Measurements from ENCODE around the gene TRIO. TPM values are rescaled to one million over a fixed set of nuclear protein-coding genes. Genes with fewer than 3 reads are reported as not detected.

TRIO gene
- total RNA-seq, 1 donor from 2014 or later, result 200 TPM

DNA sequence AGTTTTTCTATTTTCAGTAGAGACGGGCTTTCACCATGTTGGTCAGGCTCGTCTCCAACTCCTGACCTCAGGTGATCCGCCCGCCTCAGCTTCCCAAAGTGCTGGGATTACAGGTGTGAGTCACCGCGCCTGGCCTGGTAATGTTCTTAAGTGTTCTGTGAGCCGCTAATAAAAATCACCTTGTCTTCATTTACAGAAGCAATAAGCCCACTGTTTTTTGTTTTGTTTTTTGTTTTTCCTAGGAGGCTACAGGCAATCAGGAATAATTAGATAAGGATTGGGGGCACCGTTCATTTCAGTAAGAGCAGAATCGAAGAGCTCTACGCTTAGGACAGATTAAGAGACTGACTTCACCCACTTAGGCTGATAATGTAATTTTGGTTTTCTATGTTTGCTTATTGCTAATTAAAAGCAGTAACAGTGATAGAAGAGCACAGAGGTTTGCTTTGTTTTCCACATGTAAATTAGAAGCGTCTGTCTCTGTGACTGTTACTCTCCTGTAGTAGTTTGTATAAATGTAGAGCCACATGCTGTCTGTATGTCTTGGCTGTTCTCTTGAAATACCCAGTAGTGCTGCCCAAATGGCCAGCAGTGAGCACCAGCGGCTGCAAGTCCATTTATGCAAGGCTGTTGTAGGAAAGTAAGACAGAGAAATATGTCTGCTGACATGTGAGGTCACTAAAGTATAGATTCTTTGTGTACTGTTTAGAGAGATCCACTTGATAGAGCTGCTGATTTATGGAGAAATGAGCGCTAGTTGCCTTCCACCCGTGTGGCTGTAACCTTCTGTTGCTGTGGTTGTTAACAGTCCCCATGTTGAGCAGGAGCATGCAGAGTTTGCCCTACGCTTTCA, 30.5 kb downstream of the TRIO start:
- no peaks in the 10 kb centered on the region for H3K27me3 Mint-ChIP-seq (ENCODE audit: low read depth)
- TF ChIP-seq, protein P1, sequence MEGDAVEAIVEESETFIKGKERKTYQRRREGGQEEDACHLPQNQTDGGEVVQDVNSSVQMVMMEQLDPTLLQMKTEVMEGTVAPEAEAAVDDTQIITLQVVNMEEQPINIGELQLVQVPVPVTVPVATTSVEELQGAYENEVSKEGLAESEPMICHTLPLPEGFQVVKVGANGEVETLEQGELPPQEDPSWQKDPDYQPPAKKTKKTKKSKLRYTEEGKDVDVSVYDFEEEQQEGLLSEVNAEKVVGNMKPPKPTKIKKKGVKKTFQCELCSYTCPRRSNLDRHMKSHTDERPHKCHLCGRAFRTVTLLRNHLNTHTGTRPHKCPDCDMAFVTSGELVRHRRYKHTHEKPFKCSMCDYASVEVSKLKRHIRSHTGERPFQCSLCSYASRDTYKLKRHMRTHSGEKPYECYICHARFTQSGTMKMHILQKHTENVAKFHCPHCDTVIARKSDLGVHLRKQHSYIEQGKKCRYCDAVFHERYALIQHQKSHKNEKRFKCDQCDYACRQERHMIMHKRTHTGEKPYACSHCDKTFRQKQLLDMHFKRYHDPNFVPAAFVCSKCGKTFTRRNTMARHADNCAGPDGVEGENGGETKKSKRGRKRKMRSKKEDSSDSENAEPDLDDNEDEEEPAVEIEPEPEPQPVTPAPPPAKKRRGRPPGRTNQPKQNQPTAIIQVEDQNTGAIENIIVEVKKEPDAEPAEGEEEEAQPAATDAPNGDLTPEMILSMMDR (IDR thresholded peaks at IDR 0.05), result no peak
- H3K36me3 Mint-ChIP-seq (ENCODE audit: low read depth), result no peaks in the 10 kb centered on the region
- peak overlapping the region; percentile 29 for H3K4me3 Mint-ChIP-seq (ENCODE audit: unreplicated experiment)
- DNase-seq (ENCODE audit: low spot score), result no peak
- H3K9me3 Mint-ChIP-seq (ENCODE audit: low read depth), result no peaks in the 10 kb centered on the region
- H3K4me1 Mint-ChIP-seq (ENCODE audit: low read depth), result peaks cover 81% of the 10 kb centered on the region
- peak overlapping the region; percentile 92 for H3K27ac Mint-ChIP-seq (ENCODE audit: unreplicated experiment)

GRCh38 chr5:14174230-14174636, 31.1 kb downstream of the TRIO start:
- H3K36me3 Mint-ChIP-seq (ENCODE audit: low read depth), result no peaks in the 10 kb centered on the region
- no peak for DNase-seq (ENCODE audit: low spot score)
- no peaks in the 10 kb centered on the region for H3K9me3 Mint-ChIP-seq (ENCODE audit: low read depth)
- no peaks in the 10 kb centered on the region for H3K27me3 Mint-ChIP-seq (ENCODE audit: low read depth)
- H3K4me3 Mint-ChIP-seq (ENCODE audit: unreplicated experiment), result peak overlapping the region; percentile 29
- TF ChIP-seq, protein P1 (IDR thresholded peaks at IDR 0.05), result no peak
- peaks cover 80% of the 10 kb centered on the region for H3K4me1 Mint-ChIP-seq (ENCODE audit: low read depth)
- H3K27ac Mint-ChIP-seq (ENCODE audit: unreplicated experiment), result peak overlapping the region; percentile 92

DNA sequence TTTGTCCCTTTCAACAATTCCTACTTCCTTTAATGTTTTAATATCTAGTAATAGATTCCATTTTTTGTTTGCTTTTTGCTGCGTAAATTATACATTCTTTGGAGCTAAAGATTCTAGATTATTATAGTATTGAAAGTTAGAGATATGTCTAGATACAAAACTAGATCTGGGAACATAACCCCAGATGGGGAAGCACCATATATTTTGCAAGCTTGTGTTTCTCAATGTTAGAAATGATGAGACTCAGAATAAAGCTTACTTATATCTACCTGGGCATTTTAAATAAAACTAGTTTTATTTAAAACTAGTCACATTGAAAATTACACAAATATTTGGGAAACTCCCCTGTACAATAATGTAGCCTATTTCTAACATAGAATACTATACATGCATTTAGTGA, 32.2 kb downstream of the TRIO start:
- DNase-seq (ENCODE audit: low spot score), result no peak
- TF ChIP-seq, protein P1 (IDR thresholded peaks at IDR 0.05), result no peak
- no peaks in the 10 kb centered on the region for H3K27me3 Mint-ChIP-seq (ENCODE audit: low read depth)
- no peaks in the 10 kb centered on the region for H3K36me3 Mint-ChIP-seq (ENCODE audit: low read depth)
- no peak overlapping the region for H3K4me3 Mint-ChIP-seq (ENCODE audit: unreplicated experiment)
- H3K4me1 Mint-ChIP-seq (ENCODE audit: low read depth), result peaks cover 85% of the 10 kb centered on the region
- peak overlapping the region; percentile 22 for H3K27ac Mint-ChIP-seq (ENCODE audit: unreplicated experiment)
- no peaks in the 10 kb centered on the region for H3K9me3 Mint-ChIP-seq (ENCODE audit: low read depth)

DNA sequence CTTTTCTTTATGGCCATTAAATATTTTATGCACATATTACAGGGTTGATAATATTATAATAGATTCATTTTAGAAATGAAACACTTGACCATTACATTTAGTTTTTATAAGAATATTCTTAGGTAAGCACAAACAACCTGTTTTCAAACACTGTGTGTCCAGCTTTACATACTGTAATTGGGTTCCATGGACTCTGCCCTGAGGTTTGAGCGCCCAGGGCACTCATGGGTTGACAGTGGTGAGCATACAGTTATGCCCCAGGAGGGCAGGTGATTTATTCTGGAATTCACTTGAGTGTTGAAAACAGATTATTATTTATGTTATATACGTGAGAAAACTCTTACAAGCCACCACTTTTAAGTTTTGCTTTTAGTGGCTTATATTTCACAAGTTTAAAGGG, 33.7 kb downstream of the TRIO start:
- H3K9me3 Mint-ChIP-seq (ENCODE audit: low read depth), result no peaks in the 10 kb centered on the region
- H3K4me3 Mint-ChIP-seq (ENCODE audit: unreplicated experiment), result no peak overlapping the region
- no peaks in the 10 kb centered on the region for H3K27me3 Mint-ChIP-seq (ENCODE audit: low read depth)
- peaks cover 87% of the 10 kb centered on the region for H3K4me1 Mint-ChIP-seq (ENCODE audit: low read depth)
- no peak overlapping the region for H3K27ac Mint-ChIP-seq (ENCODE audit: unreplicated experiment)
- H3K36me3 Mint-ChIP-seq (ENCODE audit: low read depth), result no peaks in the 10 kb centered on the region
- no peak for DNase-seq (ENCODE audit: low spot score)
- TF ChIP-seq, protein P1 (IDR thresholded peaks at IDR 0.05), result no peak

DNA sequence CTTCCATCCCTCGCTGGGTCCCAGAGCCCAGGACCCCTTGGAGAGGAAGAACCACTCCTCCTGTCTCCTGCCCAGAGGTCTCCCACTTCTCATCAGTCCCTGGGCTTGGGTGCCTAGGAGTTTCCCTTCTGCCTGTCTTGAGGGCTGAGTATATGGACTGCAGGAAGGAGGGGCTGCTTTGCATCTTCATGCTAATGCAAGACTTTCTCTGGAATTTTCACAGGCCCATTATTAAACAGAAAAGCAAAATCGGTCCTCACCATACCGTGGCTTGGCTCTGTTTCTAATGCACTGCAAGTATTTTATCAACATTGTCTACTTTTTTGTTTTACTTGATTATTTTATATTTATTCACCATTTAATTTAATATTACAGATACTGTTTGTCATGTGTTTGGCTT, 34.5 kb downstream of the TRIO start:
- H3K27me3 Mint-ChIP-seq (ENCODE audit: low read depth), result no peaks in the 10 kb centered on the region
- no peak for DNase-seq (ENCODE audit: low spot score)
- no peaks in the 10 kb centered on the region for H3K9me3 Mint-ChIP-seq (ENCODE audit: low read depth)
- H3K4me1 Mint-ChIP-seq (ENCODE audit: low read depth), result peaks cover 87% of the 10 kb centered on the region
- TF ChIP-seq, protein P1 (IDR thresholded peaks at IDR 0.05), result no peak
- no peaks in the 10 kb centered on the region for H3K36me3 Mint-ChIP-seq (ENCODE audit: low read depth)
- peak overlapping the region; percentile 89 for H3K27ac Mint-ChIP-seq (ENCODE audit: unreplicated experiment)
- no peak overlapping the region for H3K4me3 Mint-ChIP-seq (ENCODE audit: unreplicated experiment)

All from chondrocyte (in vitro differentiated cells).